Esophagus (tissue), 2 donors: ENCODE measurements around the gene GBP7. TPM values are rescaled to one million over a fixed set of nuclear protein-coding genes. Genes with fewer than 3 reads are reported as not detected.
A peak's percentile ranks its signal among the peaks of the same experiment; 100 is the strongest.

Experiments
- H3K27ac ChIP-seq, 2 donors: one replicate each; pipeline ENCODE4 v1.5.1; 2013; ENCODE audit warnings: low read depth in 2 of 2, mild to moderate bottlenecking in 2 of 2, inconsistent platforms in 1 of 2, low read length in 1 of 2, moderate library complexity in 1 of 2
- H3K27me3 ChIP-seq, 2 donors: one replicate each; pipeline ENCODE4 v1.6.1; 2013; ENCODE audit warnings: low read length in 2 of 2, control low read depth in 1 of 2, mild to moderate bottlenecking in 1 of 2; ENCODE audit not compliant: insufficient read depth in 2 of 2, control insufficient read depth in 1 of 2
- H3K36me3 ChIP-seq, 2 donors: one replicate each; pipeline ENCODE4 v1.6.1; 2013; ENCODE audit warnings: low read length in 1 of 2; ENCODE audit not compliant: control insufficient read depth in 2 of 2, insufficient read depth in 2 of 2
- H3K4me1 ChIP-seq, 2 donors: one replicate each; pipeline ENCODE4 v1.6.1; 2013; ENCODE audit warnings: low read length in 1 of 2; ENCODE audit not compliant: control insufficient read depth in 2 of 2, insufficient read depth in 2 of 2
- H3K4me3 ChIP-seq, 2 donors: one replicate each; pipeline ENCODE4 v1.5.1; 2013; ENCODE audit warnings: low read length in 2 of 2, mild to moderate bottlenecking in 2 of 2, low read depth in 1 of 2, moderate library complexity in 1 of 2
- H3K9me3 ChIP-seq, 2 donors: one replicate each; pipeline ENCODE4 v1.6.1; 2013; ENCODE audit warnings: mild to moderate bottlenecking in 2 of 2, low read depth in 1 of 2, low read length in 1 of 2, moderate library complexity in 1 of 2; ENCODE audit not compliant: control insufficient read depth in 2 of 2, insufficient read depth in 1 of 2
- WGBS, 2 donors: extraction: QIAGEN DNeasy Blood & Tissue Kit; methylation state at CpG; one replicate each; pipeline ENCODE4 v1.1.7; 2013; 5-methylcytosine and 5-hydroxymethylcytosine counted together
- polyA plus RNA-seq, 2 donors: library from polyadenylated mRNA; stranded (reverse); fragments of 200-250 nt; gene quantifications; one replicate each; pipeline ENCODE4 v1.2.3, GENCODE V29; 2013
- donor health status: healthy with polysubstance abuse.
- donor health status: Bipolar disorder and iron deficiency.

Gene GBP7
- polyA plus RNA-seq, 2 donors = not detected

GRCh38 chr1:89125913-89126580 is 49.8 kb downstream of the GBP7 start, which contains the start of gene GBP2:
TSS of gene GBP2 (minus strand) at chr1:89126114. CDS start at chr1:89121966, 4,148 bp downstream.
- H3K27me3 ChIP-seq = no peaks in the 10 kb centered on the region
- peak within 1 kb of the TSS; percentile 47 to 60 for H3K4me3 ChIP-seq
- H3K27ac ChIP-seq = peak within 1 kb of the TSS; percentile 83 to 90
- H3K36me3 ChIP-seq = peaks cover 0 to 2% of the 10 kb centered on the region in 2 donors
- WGBS, 2 donors = 1 to 6% methylated on average over 6 of the region's 6 CpGs
- no peaks in the 10 kb centered on the region for H3K9me3 ChIP-seq
- peaks cover 0 to 5% of the 10 kb centered on the region in 2 donors for H3K4me1 ChIP-seq

- Histone ChIP-seq H3K4me1 (peaks cover 0 to 5% of the 10 kb centered on the region in 2 donors), H3K4me3 (peak overlapping the region; percentile 47 to 60), H3K36me3 (peaks cover 0 to 2% of the 10 kb centered on the region in 2 donors), H3K27me3 (no peaks in the 10 kb centered on the region), H3K9me3 (no peaks in the 10 kb centered on the region), H3K27ac (peak overlapping the region; percentile 83 to 90)
- WGBS, 2 donors = 10 to 26% methylated on average over 3 of the region's 3 CpGs
Observed at GRCh38 chr1:89125240-89125912, 50.4 kb downstream of the GBP7 start.

DNA sequence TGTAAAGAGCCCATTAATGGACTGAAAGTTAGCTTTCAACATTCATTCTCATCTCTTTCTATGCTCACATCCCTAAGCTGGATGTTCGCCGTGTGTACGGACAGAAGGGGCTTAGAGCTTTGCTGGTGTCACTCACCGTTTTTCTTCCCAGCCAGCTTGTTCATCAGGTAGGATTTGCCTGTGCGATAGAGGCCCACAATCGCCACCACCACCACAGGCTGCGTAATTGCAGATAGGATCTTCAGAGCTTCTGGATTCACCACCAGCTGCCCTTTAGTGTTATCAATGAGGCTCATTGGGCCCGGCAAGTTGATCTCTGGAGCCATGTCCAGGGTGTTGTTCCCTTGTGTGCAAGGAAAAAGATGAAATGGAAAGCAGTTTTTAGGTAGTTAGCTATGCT is 54.2 kb downstream of the GBP7 start:
- H3K36me3 ChIP-seq = peaks cover 4 to 5% of the 10 kb centered on the region in 2 donors
- no peaks in the 10 kb centered on the region for H3K27me3 ChIP-seq
- WGBS, 2 donors = 95 to 96% methylated on average over 8 of the region's 8 CpGs
- no peaks in the 10 kb centered on the region for H3K9me3 ChIP-seq
- H3K4me1 ChIP-seq = peaks cover 0 to 4% of the 10 kb centered on the region in 2 donors
- no peak overlapping the region for H3K27ac ChIP-seq
- H3K4me3 ChIP-seq = no peak overlapping the region

GRCh38 chr1:89114662-89115061 is 61.1 kb downstream of the GBP7 start:
- Histone ChIP-seq H3K9me3 (no peaks in the 10 kb centered on the region), H3K4me1 (no peaks in the 10 kb centered on the region), H3K4me3 (no peak overlapping the region), H3K36me3 (peaks cover 14 to 20% of the 10 kb centered on the region in 2 donors), H3K27ac (no peak overlapping the region), H3K27me3 (no peaks in the 10 kb centered on the region)
- 74 to 78% methylated on average over 2 of the region's 2 CpGs for WGBS, 2 donors

GRCh38 chr1:89112871-89113613 is 62.8 kb downstream of the GBP7 start:
- H3K27ac ChIP-seq = no peak overlapping the region
- peaks cover 14 to 18% of the 10 kb centered on the region in 2 donors for H3K36me3 ChIP-seq
- no peak overlapping the region for H3K4me3 ChIP-seq
- WGBS, 2 donors = 80 to 82% methylated on average over 5 of the region's 5 CpGs
- no peaks in the 10 kb centered on the region for H3K9me3 ChIP-seq
- H3K27me3 ChIP-seq = no peaks in the 10 kb centered on the region
- H3K4me1 ChIP-seq = no peaks in the 10 kb centered on the region

DNA sequence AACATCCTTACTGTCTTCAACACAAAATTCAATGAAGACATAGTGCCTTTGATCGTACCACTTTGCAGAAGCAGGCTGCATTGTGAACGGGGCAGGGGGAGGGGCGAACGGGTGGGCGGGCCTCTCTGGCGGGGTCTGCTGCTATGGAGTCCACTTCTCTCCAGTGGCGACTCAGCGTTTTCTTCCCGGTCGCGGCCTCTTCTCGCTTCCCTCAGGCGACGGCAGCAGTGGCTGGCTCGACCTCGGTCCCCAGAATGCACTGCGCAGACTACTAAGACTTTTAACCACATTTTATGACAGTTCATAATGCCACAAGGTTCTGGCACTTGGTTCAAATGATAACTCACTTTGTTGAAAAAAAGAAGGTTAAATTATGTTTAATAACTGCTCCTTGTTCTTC is 71.1 kb downstream of the GBP7 start:
- Histone ChIP-seq H3K27me3 (no peaks in the 10 kb centered on the region), H3K4me1 (no peaks in the 10 kb centered on the region), H3K36me3 (peaks cover 6 to 9% of the 10 kb centered on the region in 2 donors), H3K4me3 (no peak overlapping the region), H3K9me3 (no peaks in the 10 kb centered on the region), H3K27ac (no peak overlapping the region)
- 94 to 97% methylated on average over 17 of the region's 17 CpGs for WGBS, 2 donors

DNA sequence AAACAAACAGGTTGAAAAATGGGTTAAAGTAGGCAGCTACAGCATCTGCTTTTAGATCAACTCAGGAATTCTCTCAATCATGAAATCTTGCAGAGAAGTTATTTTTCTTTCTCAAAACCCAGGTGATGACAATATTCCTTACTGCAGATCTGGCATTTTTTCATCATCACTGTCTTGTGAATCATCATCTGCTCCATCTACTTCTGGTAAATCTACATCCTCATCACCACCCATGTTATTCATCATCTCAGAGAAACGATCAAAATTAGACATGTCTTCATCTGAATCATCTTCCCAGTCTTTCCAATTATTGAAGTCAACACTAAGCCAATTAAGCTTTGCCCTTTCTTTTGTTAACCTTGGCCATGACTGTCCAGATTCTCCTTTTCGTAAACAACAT is 71.7 kb downstream of the GBP7 start:
- no peaks in the 10 kb centered on the region for H3K27me3 ChIP-seq
- peaks cover 6 to 9% of the 10 kb centered on the region in 2 donors for H3K36me3 ChIP-seq
- no peaks in the 10 kb centered on the region for H3K4me1 ChIP-seq
- 69 to 73% methylated on average over 2 of the region's 2 CpGs for WGBS, 2 donors
- no peak overlapping the region for H3K27ac ChIP-seq
- no peaks in the 10 kb centered on the region for H3K9me3 ChIP-seq
- no peak overlapping the region for H3K4me3 ChIP-seq

GRCh38 chr1:89102021-89102420 is 73.8 kb downstream of the GBP7 start:
- H3K4me3 ChIP-seq = no peak overlapping the region
- no peaks in the 10 kb centered on the region for H3K4me1 ChIP-seq
- H3K36me3 ChIP-seq = peaks cover 3 to 6% of the 10 kb centered on the region in 2 donors
- no peaks in the 10 kb centered on the region for H3K27me3 ChIP-seq
- H3K9me3 ChIP-seq = no peaks in the 10 kb centered on the region
- no peak overlapping the region for H3K27ac ChIP-seq

- Histone ChIP-seq H3K27ac (no peak overlapping the region), H3K36me3 (no peaks in the 10 kb centered on the region), H3K9me3 (no peaks in the 10 kb centered on the region), H3K4me3 (no peak overlapping the region), H3K27me3 (no peaks in the 10 kb centered on the region), H3K4me1 (no peaks in the 10 kb centered on the region)
- WGBS, 2 donors = 92 to 93% methylated on average over 3 of the region's 3 CpGs
Observed at GRCh38 chr1:89100412-89100811, 75.4 kb downstream of the GBP7 start.
